H9 (cell line): ENCODE data around the gene KLHL7. TPM values are rescaled to one million over a fixed set of nuclear protein-coding genes. Genes with fewer than 3 reads are reported as not detected.
A peak's percentile ranks its signal among the peaks of the same experiment; 100 is the strongest.

Source experiments
- DNase-seq: peaks from one replicate; pipeline ENCODE4 v3.0.0-alpha.2; 2017
- H2AFZ ChIP-seq: one replicate; pipeline ENCODE4 v1.6.1; 2013; ENCODE audit warnings: mild to moderate bottlenecking, low read length, control low read depth, moderate library complexity
- H2AK5ac ChIP-seq: 2 replicates; pipeline ENCODE4 v1.6.1; 2013; ENCODE audit warnings: low read length, control low read depth, mixed read lengths; ENCODE audit not compliant: insufficient read length
- H2BK120ac ChIP-seq: one replicate; pipeline ENCODE4 v1.6.1; 2013; ENCODE audit warnings: low read depth, mild to moderate bottlenecking, low read length, control low read depth, inconsistent platforms; ENCODE audit not compliant: poor library complexity, severe bottlenecking
- H2BK12ac ChIP-seq: 2 replicates; pipeline ENCODE4 v1.6.1; 2013; ENCODE audit warnings: low read length, control low read depth, mixed read lengths, low read depth; ENCODE audit not compliant: insufficient read length
- H2BK15ac ChIP-seq: 2 replicates; pipeline ENCODE4 v1.6.1; 2013; ENCODE audit warnings: low read depth, low read length, control low read depth
- H2BK20ac ChIP-seq: one replicate; pipeline ENCODE4 v1.6.1; 2013; ENCODE audit warnings: low read depth, mild to moderate bottlenecking, low read length, control low read depth, inconsistent platforms; ENCODE audit not compliant: poor library complexity, severe bottlenecking
- H2BK5ac ChIP-seq: 2 replicates; pipeline ENCODE4 v1.6.1; 2013; ENCODE audit warnings: low read length, control low read depth, mixed read lengths; ENCODE audit not compliant: insufficient read length
- H3K14ac ChIP-seq: 2 replicates; pipeline ENCODE4 v1.6.1; 2013; ENCODE audit warnings: low read length, control low read depth; ENCODE audit not compliant: insufficient read depth
- H3K18ac ChIP-seq: 2 replicates; pipeline ENCODE4 v1.6.1; 2013; ENCODE audit warnings: low read depth, mild to moderate bottlenecking, mixed read lengths, low read length, control low read depth; ENCODE audit not compliant: insufficient read length
- H3K23ac ChIP-seq: 2 replicates; pipeline ENCODE4 v1.6.1; 2013; ENCODE audit warnings: low read length, control low read depth, mixed read lengths, low read depth; ENCODE audit not compliant: insufficient read length
- H3K23me2 ChIP-seq: 2 replicates; pipeline ENCODE4 v1.6.1; 2013; ENCODE audit warnings: low read depth, mild to moderate bottlenecking, mixed read lengths, low read length, control low read depth; ENCODE audit not compliant: insufficient read length, poor library complexity, severe bottlenecking
- H3K27ac ChIP-seq: 2 replicates; pipeline ENCODE4 v1.5.1; 2013; ENCODE audit warnings: low read length, control low read depth, mixed read lengths, low read depth; ENCODE audit not compliant: insufficient read length
- H3K27me3 ChIP-seq: 2 replicates; pipeline ENCODE4 v1.6.1; 2013; ENCODE audit warnings: low read length, control low read depth, inconsistent platforms; ENCODE audit not compliant: insufficient read depth
- H3K4ac ChIP-seq: 2 replicates; pipeline ENCODE4 v1.6.1; 2013; ENCODE audit warnings: low read depth, mild to moderate bottlenecking, control low read depth, inconsistent platforms, low read length, moderate library complexity
- H3K4me1 ChIP-seq: 2 replicates; pipeline ENCODE4 v1.6.1; 2013; ENCODE audit warnings: low read length, control low read depth, inconsistent platforms; ENCODE audit not compliant: insufficient read depth
- H3K4me2 ChIP-seq: 2 replicates; pipeline ENCODE4 v1.6.1; 2013; ENCODE audit warnings: low read length, control low read depth, mixed read lengths; ENCODE audit not compliant: insufficient read length, insufficient read depth
- H3K56ac ChIP-seq: 2 replicates; pipeline ENCODE4 v1.6.1; 2013; ENCODE audit warnings: low read depth, mild to moderate bottlenecking, mixed read lengths, low read length, control low read depth; ENCODE audit not compliant: insufficient read length
- H3K79me1 ChIP-seq: 2 replicates; pipeline ENCODE4 v1.6.1; 2013; ENCODE audit warnings: low read depth, mild to moderate bottlenecking, moderate library complexity, low read length, control low read depth, inconsistent platforms; ENCODE audit not compliant: insufficient read depth, poor library complexity, severe bottlenecking
- H3K79me2 ChIP-seq: 2 replicates; pipeline ENCODE4 v1.6.1; 2013; ENCODE audit warnings: low read length, control low read depth, inconsistent platforms; ENCODE audit not compliant: insufficient read depth
- H3K9ac ChIP-seq: 2 replicates; pipeline ENCODE4 v1.6.1; 2013; ENCODE audit warnings: low read length, control low read depth, mixed read lengths; ENCODE audit not compliant: insufficient read length; ENCODE audit errors: extremely low read depth
- H3K9me3 ChIP-seq: one replicate; pipeline ENCODE4 v1.6.1; 2013; ENCODE audit warnings: low read depth, low read length, inconsistent platforms; ENCODE audit not compliant: control insufficient read depth
- H3T11ph ChIP-seq: one replicate; pipeline ENCODE4 v1.6.1; 2013; ENCODE audit warnings: mild to moderate bottlenecking, low read length, control low read depth, inconsistent platforms
- H4K20me1 ChIP-seq: one replicate; pipeline ENCODE4 v1.6.1; 2013; ENCODE audit not compliant: control insufficient read depth, insufficient read length, insufficient read depth
- H4K5ac ChIP-seq: 2 replicates; pipeline ENCODE4 v1.6.1; 2013; ENCODE audit warnings: low read depth, mild to moderate bottlenecking, mixed read lengths, low read length, control low read depth; ENCODE audit not compliant: insufficient read length
- H4K8ac ChIP-seq: replicated peaks from 2 replicates; pipeline ENCODE4 v1.6.1; 2013; ENCODE audit warnings: low read length, control low read depth, mixed read lengths, low read depth; ENCODE audit not compliant: insufficient read length
- H4K91ac ChIP-seq: 2 replicates; pipeline ENCODE4 v1.6.1; 2013; ENCODE audit warnings: low read depth, mild to moderate bottlenecking, moderate library complexity, mixed read lengths, low read length, control low read depth; ENCODE audit not compliant: insufficient read length
- H3K27ac Mint-ChIP-seq, 3 experiments: 2 replicates in 2 of 3; 3 replicates in 1 of 3; pipeline ENCODE4 v1.8.0; 2020 to 2021; ENCODE audit warnings: mixed read lengths in 3 of 3, mild to moderate bottlenecking in 1 of 3, moderate library complexity in 1 of 3
- H3K27me3 Mint-ChIP-seq: 2 replicates; pipeline ENCODE4 v1.8.0; 2021; ENCODE audit warnings: low read depth, mild to moderate bottlenecking, moderate library complexity, mixed read lengths
- H3K36me3 Mint-ChIP-seq, 3 experiments: 2 replicates in 2 of 3; 3 replicates in 1 of 3; pipeline ENCODE4 v1.8.0; 2020 to 2021; ENCODE audit warnings: low read depth in 3 of 3, mixed read lengths in 3 of 3; ENCODE audit not compliant: insufficient read depth in 1 of 3
- H3K4me1 Mint-ChIP-seq, 2 experiments: 2 replicates each; pipeline ENCODE4 v1.8.0; 2020; ENCODE audit warnings: mixed read lengths in 2 of 2
- H3K4me3 Mint-ChIP-seq, 2 experiments: 2 replicates in 1 of 2; 3 replicates in 1 of 2; pipeline ENCODE4 v1.8.0; 2020 to 2021; ENCODE audit warnings: mild to moderate bottlenecking in 2 of 2, mixed read lengths in 2 of 2, moderate library complexity in 1 of 2
- H3K9me3 Mint-ChIP-seq, 2 experiments: 2 replicates in 1 of 2; 3 replicates in 1 of 2; pipeline ENCODE4 v1.8.0; 2020; ENCODE audit warnings: mild to moderate bottlenecking in 2 of 2, mixed read lengths in 2 of 2, moderate library complexity in 1 of 2
- CTCF ChIP-seq: fragments of 200-600 bp; sonication (generic); conservative IDR thresholded peaks from 3 replicates; pipeline ENCODE4 v1.8.0; 2021; ENCODE audit warnings: antibody characterized with exemption, mild to moderate bottlenecking
- WGBS: extraction: QIAGEN DNeasy Blood & Tissue Kit; methylation state at CpG from one replicate; pipeline ENCODE4 v1.1.7; 2013; ENCODE audit warnings: missing lambda C conversion rate, low lambda C conversion rate, mixed read lengths; ENCODE audit not compliant: insufficient read length; ENCODE audit errors: extremely low coverage; 5-methylcytosine and 5-hydroxymethylcytosine counted together
- total RNA-seq: library from RNA; stranded (reverse); gene quantifications from 2 replicates; pipeline ENCODE4 v1.2.1, GENCODE V29; 2021

KLHL7 gene
- total RNA-seq, 1 experiment from 2014 or later, result 56.7 TPM

GRCh38 chr7:23114896-23115295 lies 9.3 kb downstream of the KLHL7 start:
- H3K27me3 ChIP-seq, result no peaks in the 10 kb centered on the region
- no peak overlapping the region for H3K18ac ChIP-seq
- no peak overlapping the region for H3K4me2 ChIP-seq
- no peak overlapping the region for H2BK120ac ChIP-seq
- no peaks in the 10 kb centered on the region for H3K9me3 ChIP-seq
- H2BK12ac ChIP-seq, result peak overlapping the region; percentile 87
- peak overlapping the region; percentile 59; the same call in 1 of the 2 replicates for H3K14ac ChIP-seq
- H4K20me1 ChIP-seq, result no peaks in the 10 kb centered on the region
- H3K27ac Mint-ChIP-seq, result peak overlapping the region in 2 of 3 experiments; percentile 60 to 99; a peak in 5 of 7 replicates
- H4K8ac ChIP-seq, result no peak overlapping the region
- peaks cover 7 to 11% (median 8%) of the 10 kb centered on the region in 3 experiments; a peak in 6 of 7 replicates for H3K36me3 Mint-ChIP-seq
- no peak overlapping the region for H3K4me3 Mint-ChIP-seq
- no peak overlapping the region for H2AFZ ChIP-seq
- H3K56ac ChIP-seq, result no peak overlapping the region
- H3K9me3 Mint-ChIP-seq, result no peaks in the 10 kb centered on the region
- peak overlapping the region; percentile 87 for H2AK5ac ChIP-seq
- H4K5ac ChIP-seq, result no peak overlapping the region
- no peak for DNase-seq
- no peak overlapping the region for H3K23ac ChIP-seq
- peaks cover 6% of the 10 kb centered on the region for H3K79me1 ChIP-seq
- no peaks in the 10 kb centered on the region for H3K27me3 Mint-ChIP-seq
- no peak overlapping the region for H4K91ac ChIP-seq
- H3T11ph ChIP-seq, result no peak overlapping the region
- peak overlapping the region; percentile 35 for H2BK5ac ChIP-seq
- peak overlapping the region; percentile 8 for H3K9ac ChIP-seq
- no peak overlapping the region for H2BK20ac ChIP-seq
- H3K27ac ChIP-seq, result peak overlapping the region; percentile 94
- H3K4me1 Mint-ChIP-seq, result peaks cover 77 to 79% of the 10 kb centered on the region in 2 experiments
- peaks cover 35% of the 10 kb centered on the region; the same call in 1 of the 2 replicates for H3K79me2 ChIP-seq
- H3K4me1 ChIP-seq, result peaks cover 23% of the 10 kb centered on the region
- H3K4ac ChIP-seq, result no peak overlapping the region
- no peak overlapping the region for H2BK15ac ChIP-seq
- WGBS, result no CpG with 5 or more reads among the region's 3 CpGs
- no peak for TF ChIP-seq CTCF
- H3K23me2 ChIP-seq, result no peaks in the 10 kb centered on the region
